Endothelial cell of umbilical vein (primary cell): Measurements from ENCODE around the gene LRP6. TPM values are rescaled to one million over a fixed set of nuclear protein-coding genes. Genes with fewer than 3 reads are reported as not detected.

Experiments
- BruUV-seq: library from RNA; stranded (reverse); fragments of 400-500 nt; replicated peaks from 2 replicates; lab custom pipeline; 2021; lab: Mats Ljungman, UMichigan
- CTCF ChIA-PET: fragments of 300-600, 350-600 bp; sonication (Branson Sonifier 250); formaldehyde crosslinking; loops from one replicate; lab custom pipeline; 2021; ENCODE audit warnings: antibody characterized with exemption, inconsistent platforms; lab: Charles Lee
- POLR2A ChIA-PET: fragments of 300-600, 350-600 bp; sonication (Branson Sonifier 250); formaldehyde crosslinking; loops from one replicate; lab custom pipeline; 2021; ENCODE audit warnings: antibody characterized with exemption, inconsistent platforms; lab: Charles Lee
- DNase-seq: peaks from one replicate; pipeline ENCODE4 v3.0.0-alpha.2; 2011; ENCODE audit warnings: low read depth, low spot score
- FAIRE-seq: peaks from 2 replicates; lab custom pipeline; 2011; peaks lifted over from hg19 to GRCh38; lab: Jason Lieb, UNC
- H2AFZ ChIP-seq: 2 replicates; pipeline ENCODE4 v1.6.0; 2012; ENCODE audit warnings: low read depth, low read length, control low read depth, inconsistent platforms
- H3K27ac ChIP-seq: 2 replicates; pipeline ENCODE4 v1.5.1; 2011; ENCODE audit warnings: low read depth, mild to moderate bottlenecking, control low read depth, low read length, moderate library complexity; ENCODE audit not compliant: insufficient read depth
- H3K27me3 ChIP-seq, 2 experiments: 2 replicates each; pipeline versions ENCODE4 v1.6.0 to v1.6.1; 2011; ENCODE audit warnings: low read length in 2 of 2, mixed read lengths in 1 of 2; ENCODE audit not compliant: control insufficient read depth in 2 of 2, insufficient read depth in 2 of 2
- H3K36me3 ChIP-seq, 2 experiments: 2 replicates in 1 of 2; 3 replicates in 1 of 2; pipeline ENCODE4 v1.5.1; 2011; ENCODE audit warnings: low read length in 2 of 2, mild to moderate bottlenecking in 1 of 2, moderate library complexity in 1 of 2; ENCODE audit not compliant: control insufficient read depth in 2 of 2, insufficient read depth in 2 of 2; ENCODE audit errors: extremely low read depth in 1 of 2
- H3K4me1 ChIP-seq: 3 replicates; pipeline ENCODE4 v1.5.1; 2011; ENCODE audit warnings: mild to moderate bottlenecking, low read length; ENCODE audit not compliant: control insufficient read depth, insufficient read depth; ENCODE audit errors: extremely low read depth
- H3K4me2 ChIP-seq: 2 replicates; pipeline ENCODE4 v1.6.1; 2011; ENCODE audit warnings: low read length, control low read depth, mixed read lengths; ENCODE audit not compliant: insufficient read depth
- H3K4me3 ChIP-seq, 3 experiments: fragments of 200-600 bp in 1 of 3; sonication (generic), shearing (Covaris generic) in 1 of 3; replicated peaks in 1 of 3; 2 replicates each; pipeline ENCODE4 v1.5.1; 2011 to 2016; ENCODE audit warnings: control low read depth in 3 of 3, low read length in 3 of 3, mild to moderate bottlenecking in 2 of 3, inconsistent platforms in 1 of 3, low read depth in 1 of 3, moderate library complexity in 1 of 3; ENCODE audit not compliant: insufficient read depth in 1 of 3
- H3K79me2 ChIP-seq: 2 replicates; pipeline ENCODE4 v1.6.0; 2012; ENCODE audit warnings: low read length, inconsistent platforms; ENCODE audit not compliant: control insufficient read depth, insufficient read depth
- H3K9ac ChIP-seq: replicated peaks from 2 replicates; pipeline ENCODE3; 2011; ENCODE audit warnings: low read length, control low read depth; ENCODE audit not compliant: insufficient read depth; ENCODE audit errors: extremely low read depth
- H3K9me1 ChIP-seq: replicated peaks from 3 replicates; pipeline ENCODE4 v1.6.0; 2011; ENCODE audit warnings: mild to moderate bottlenecking, low read length; ENCODE audit not compliant: control insufficient read depth, insufficient read depth; ENCODE audit errors: extremely low read depth
- H3K9me3 ChIP-seq: replicated peaks from 2 replicates; pipeline ENCODE4 v1.5.1; 2012; ENCODE audit warnings: low read length, inconsistent platforms; ENCODE audit not compliant: control insufficient read depth, insufficient read depth
- H4K20me1 ChIP-seq: replicated peaks from 2 replicates; pipeline ENCODE3; 2011; ENCODE audit warnings: mild to moderate bottlenecking, low read length; ENCODE audit not compliant: control insufficient read depth, insufficient read depth; ENCODE audit errors: extremely low read depth
- CTCF ChIP-seq, 2 donors: IDR thresholded peaks; 1 replicate in 1 of 2; 2 replicates in 1 of 2; pipeline ENCODE4 v1.5.1; 2011; ENCODE audit warnings: low read length in 2 of 2, mild to moderate bottlenecking in 2 of 2, moderate library complexity in 2 of 2, control low read depth in 1 of 2, inconsistent platforms in 1 of 2, low read depth in 1 of 2; ENCODE audit not compliant: insufficient read depth in 1 of 2; ENCODE audit errors: extremely low read depth in 1 of 2
- EZH2 ChIP-seq: IDR thresholded peaks from 2 replicates; pipeline ENCODE4 v1.6.1; 2012; ENCODE audit warnings: borderline replicate concordance, low read depth, mild to moderate bottlenecking, moderate library complexity, low read length, inconsistent platforms; ENCODE audit not compliant: severe bottlenecking
- FOS ChIP-seq: IDR thresholded peaks from 2 replicates; pipeline ENCODE4 v1.6.1; 2011; ENCODE audit warnings: mild to moderate bottlenecking, low read length, moderate library complexity, borderline replicate concordance; ENCODE audit not compliant: insufficient read depth
- GATA2 ChIP-seq: IDR thresholded peaks from 2 replicates; pipeline ENCODE4 v1.7.0; 2011; ENCODE audit warnings: low read depth, mild to moderate bottlenecking, moderate library complexity, mixed read lengths, low read length; ENCODE audit not compliant: insufficient read length, insufficient read depth
- JUN ChIP-seq: IDR thresholded peaks from 2 replicates; pipeline ENCODE4 v1.6.1; 2011; ENCODE audit warnings: borderline replicate concordance, low read depth; ENCODE audit not compliant: insufficient read length, insufficient read depth
- MAX ChIP-seq: IDR thresholded peaks from 2 replicates; pipeline ENCODE4 v1.6.1; 2011; ENCODE audit not compliant: insufficient read depth, insufficient read length
- MYC ChIP-seq: IDR thresholded peaks from one replicate; pipeline ENCODE4 v1.6.1; 2011; ENCODE audit warnings: mild to moderate bottlenecking, low read depth, low read length
- POLR2A ChIP-seq: IDR thresholded peaks from 2 replicates; pipeline ENCODE4 v1.6.1; 2012; ENCODE audit warnings: low read depth, mild to moderate bottlenecking, control low read depth, low read length
- POLR2AphosphoS5 ChIP-seq: IDR thresholded peaks from 2 replicates; pipeline ENCODE4 v1.6.1; 2012; ENCODE audit warnings: low read depth, mild to moderate bottlenecking, control low read depth, low read length, moderate library complexity; ENCODE audit not compliant: insufficient read depth
- dilution Hi-C: fragments of 300-500 bp; cut with MboI; formaldehyde crosslinking; loops from one replicate; pipeline ENCODE4 v1.15.0; 2019; ENCODE audit warnings: low sequenced_read_pairs; ENCODE audit not compliant: extremely low pct_ligation_motif_present
- intact Hi-C: fragments of 100-400 bp; cut with micrococcal nuclease; formaldehyde crosslinking; loops from one replicate; pipeline ENCODE4 v1.10.0; 2022
- polyA plus RNA-seq, 4 experiments: library from polyadenylated mRNA; depleted of rRNA in 3 of 4; stranded (reverse) in 3 of 4; unstranded in 1 of 4; fragments of >200 nt; gene quantifications; 2 replicates each; pipeline versions ENCODE4 v1.2.1 to v1.2.3, GENCODE V29; 2011 to 2012; ENCODE audit warnings: missing spikeins in 1 of 4
- total RNA-seq: library from RNA; stranded (reverse); gene quantifications from 2 replicates; pipeline ENCODE4 v1.2.3, GENCODE V29; 2021

Gene LRP6
- total and polyA plus RNA-seq, 2 donors (not counting 3 experiments of a cell fraction or from before 2014, with no cell fraction given) = 28.5 to 41.7 TPM

- POLR2A ChIA-PET = interaction anchor here (1.5 kb wide), 1 partner anchor 107 kb away, joined by 5 read pairs; the partner anchor contains the start of gene LRP6
- no peak overlapping the region for H2AFZ ChIP-seq
- CTCF ChIA-PET = interaction anchor here (0.8 to 2.7 kb wide), 10 partner anchors 10 to 168 kb away, joined by 3 to 10 read pairs (median 3); no protein-coding TSS in a partner anchor
- no peaks in the 10 kb centered on the region for H3K27me3 ChIP-seq
- dilution Hi-C loops = no loop called here
- H3K4me3 ChIP-seq = peak overlapping the region in 1 of 3 experiments; percentile 6
- TF ChIP-seq POLR2A = no peak
- no peak for TF ChIP-seq CTCF (IDR thresholded peaks at IDR 0.05; ENCODE audit: extremely low read depth in 1 of 2, insufficient read depth in 1 of 2, low read depth in 1 of 2, low read length in 2 of 2)
- no peak for TF ChIP-seq POLR2AphosphoS5
- no peak for TF ChIP-seq MYC
- peak; percentile 68 for TF ChIP-seq JUN
- no peak for TF ChIP-seq GATA2
- TF ChIP-seq FOS = peak; percentile 63
- TF ChIP-seq EZH2 = no peak
- TF ChIP-seq MAX = no peak
- H3K27ac ChIP-seq = no peak overlapping the region
- H3K9me1 ChIP-seq = no peaks in the 10 kb centered on the region
- no TSS peak for BruUV-seq
- peak; percentile 82 for DNase-seq
- H3K9ac ChIP-seq = no peak overlapping the region
- intact Hi-C loops = loop anchor here (5.0 kb wide), 1 partner anchor 63 kb away; no protein-coding TSS in a partner anchor
- no peaks in the 10 kb centered on the region for H3K9me3 ChIP-seq
- no peaks in the 10 kb centered on the region for H4K20me1 ChIP-seq
- H3K36me3 ChIP-seq = peaks cover 0 to 4% of the 10 kb centered on the region in 2 experiments
- peaks cover 17% of the 10 kb centered on the region for H3K4me1 ChIP-seq
- peak; percentile 83 for FAIRE-seq
- H3K4me2 ChIP-seq = peak overlapping the region; percentile 59
- H3K79me2 ChIP-seq = no peaks in the 10 kb centered on the region
Observed at GRCh38 chr12:12159988-12160387, 106.9 kb downstream of the LRP6 start.
